Kidney (tissue), 22 donors: Measurements from ENCODE around the gene DCTD. TPM values are rescaled to one million over a fixed set of nuclear protein-coding genes. Genes with fewer than 3 reads are reported as not detected.

Source experiments
- DNase-seq, 5 donors: peaks; one replicate each; pipeline ENCODE4 v3.0.0-alpha.2; 2013 to 2020
- FAIRE-seq: peaks from 2 replicates; lab custom pipeline; 2012; peaks lifted over from hg19 to GRCh38; lab: Jason Lieb, UNC
- H3K27ac ChIP-seq, 2 donors: one replicate each; pipeline ENCODE4 v1.7.0; 2013; ENCODE audit warnings: low read depth in 2 of 2, low read length in 2 of 2, inconsistent platforms in 1 of 2
- H3K27me3 ChIP-seq: one replicate; pipeline ENCODE4 v1.7.1; 2013; ENCODE audit warnings: low read length, inconsistent platforms; ENCODE audit not compliant: control insufficient read depth, insufficient read depth
- H3K36me3 ChIP-seq, 3 donors: one replicate each; pipeline versions ENCODE4 v1.7.0 to v1.7.1; 2013; ENCODE audit warnings: low read length in 3 of 3, control low read depth in 1 of 3, inconsistent platforms in 1 of 3; ENCODE audit not compliant: insufficient read depth in 3 of 3, control insufficient read depth in 2 of 3
- H3K4me1 ChIP-seq, 3 donors: one replicate each; pipeline versions ENCODE4 v1.7.0 to v1.7.1; 2013; ENCODE audit warnings: low read length in 3 of 3, inconsistent platforms in 1 of 3, low read depth in 1 of 3; ENCODE audit not compliant: control insufficient read depth in 2 of 3, insufficient read depth in 2 of 3
- H3K4me3 ChIP-seq, 3 donors: one replicate each; pipeline versions ENCODE4 v1.7.0 to v1.8.1; 2013; ENCODE audit warnings: low read length in 3 of 3, control low read depth in 1 of 3, inconsistent platforms in 1 of 3
- H3K9ac ChIP-seq, 3 donors: one replicate each; pipeline versions ENCODE4 v1.7.0 to v1.7.1; 2013; ENCODE audit warnings: low read length in 3 of 3, control low read depth in 1 of 3, inconsistent platforms in 1 of 3
- H3K9me3 ChIP-seq, 3 donors: one replicate each; pipeline versions ENCODE4 v1.7.0 to v1.7.1; 2013; ENCODE audit warnings: low read length in 3 of 3, control low read depth in 1 of 3, inconsistent platforms in 1 of 3; ENCODE audit not compliant: control insufficient read depth in 2 of 3, insufficient read depth in 1 of 3
- CTCF ChIP-seq: IDR thresholded peaks from 3 replicates; pipeline ENCODE4 v1.5.1; 2012; ENCODE audit warnings: mild to moderate bottlenecking, moderate library complexity, borderline replicate concordance; ENCODE audit not compliant: insufficient read depth; ENCODE audit errors: extremely low read depth
- intact Hi-C: fragments of 100-400 bp; cut with DNase I; formaldehyde crosslinking; loops from one replicate; pipeline ENCODE4 v1.11.1; 2022
- long read RNA-seq, 10 donors: library from polyadenylated mRNA in 1 of 10; unstranded in 1 of 10; transcript quantifications; one replicate each; pipeline ENCODE4 v2.0.0 and lab custom pipeline, GENCODE V29; 2021 to 2026
- polyA plus RNA-seq: library from polyadenylated mRNA; stranded (reverse); fragments of 350-450 nt; fragmentation: Illumina TruSeq; extraction: RNeasy Lipid Tissue Mini Kit (QIAGEN cat#74804); gene quantifications from one replicate; pipeline ENCODE4 v1.2.3, GENCODE V29; 2014; ENCODE audit warnings: low read depth, low replicate concordance; ENCODE audit not compliant: insufficient read depth
- total RNA-seq: library from RNA; stranded (reverse); fragmentation: NEBNext Ultra II Directional; extraction: Animal tissue kit (Norgen Biotek cat#: 25700); gene quantifications from one replicate; pipeline ENCODE4 v1.2.1, GENCODE V29; 2021
- donor health status: control.
- donor health status: control.
- donor health status: control.
- donor health status: control.
- donor health status: control.
- donor health status: DM: yes; HTN: yes; CAD: no.
- donor health status: Normal renal cell carcinoma (clear cell type).

The DCTD gene
- total RNA-seq (99.6 TPM), polyA plus RNA-seq (54.9 TPM)
- long read RNA-seq, donor 1, transcript DCTD-201 (6 exons, 1,931 nt), result major isoform, 15 of 20 reads
- long read RNA-seq, donor 1, partial matches to known transcripts, result 0 of 20 reads
- long read RNA-seq, donor 1, other reads (novel, unspliced or antisense), result 0 of 20 reads
- long read RNA-seq, donor 2, transcript DCTD-202 (6 exons, 1,972 nt), result minor isoform, 7 of 25 reads
- long read RNA-seq, donor 2, transcript DCTD-201 (6 exons, 1,931 nt), result major isoform, 18 of 25 reads
- long read RNA-seq, donor 2, partial matches to known transcripts, result 0 of 25 reads
- long read RNA-seq, donor 2, other reads (novel, unspliced or antisense), result 0 of 25 reads
- long read RNA-seq, donor 3, transcript DCTD-201 (6 exons, 1,931 nt), result major isoform, 23 of 29 reads
- long read RNA-seq, donor 3, transcript DCTD-202 (6 exons, 1,972 nt), result minor isoform, 6 of 29 reads
- long read RNA-seq, donor 3, partial matches to known transcripts, result 0 of 29 reads
- long read RNA-seq, donor 3, other reads (novel, unspliced or antisense), result 0 of 29 reads
- long read RNA-seq, donor 4, transcript DCTD-201 (6 exons, 1,931 nt), result major isoform, 16 of 19 reads
- long read RNA-seq, donor 4, partial matches to known transcripts, result 0 of 19 reads
- long read RNA-seq, donor 4, other reads (novel, unspliced or antisense), result 0 of 19 reads
- long read RNA-seq, donor 5, partial matches to known transcripts, result 0 of 1 reads
- long read RNA-seq, donor 5, other reads (novel, unspliced or antisense), result 0 of 1 reads
- long read RNA-seq, donor 6, transcript DCTD-201 (6 exons, 1,931 nt), result major isoform, 18 of 25 reads
- long read RNA-seq, donor 6, transcript DCTD-202 (6 exons, 1,972 nt), result minor isoform, 5 of 25 reads
- long read RNA-seq, donor 6, partial matches to known transcripts, result 0 of 25 reads
- long read RNA-seq, donor 6, other reads (novel, unspliced or antisense), result 0 of 25 reads
- long read RNA-seq, donor 7, transcript DCTD-201 (6 exons, 1,931 nt), result major isoform, 41 of 69 reads
- long read RNA-seq, donor 7, transcript DCTD-202 (6 exons, 1,972 nt), result minor isoform, 13 of 69 reads
- long read RNA-seq, donor 7, partial matches to known transcripts, result 1 of 69 reads
- long read RNA-seq, donor 7, other reads (novel, unspliced or antisense), result 11 of 69 reads
- long read RNA-seq, donor 8, transcript DCTD-201 (6 exons, 1,931 nt), result major isoform, 21 of 28 reads
- long read RNA-seq, donor 8, transcript DCTD-202 (6 exons, 1,972 nt), result minor isoform, 7 of 28 reads
- long read RNA-seq, donor 8, partial matches to known transcripts, result 0 of 28 reads
- long read RNA-seq, donor 8, other reads (novel, unspliced or antisense), result 0 of 28 reads
- long read RNA-seq, donor 9, transcript DCTD-201 (6 exons, 1,931 nt), result major isoform, 6 of 7 reads
- long read RNA-seq, donor 9, partial matches to known transcripts, result 0 of 7 reads
- long read RNA-seq, donor 9, other reads (novel, unspliced or antisense), result 0 of 7 reads
- long read RNA-seq, donor 10, transcript DCTD-201 (6 exons, 1,931 nt), result major isoform, 26 of 33 reads
- long read RNA-seq, donor 10, partial matches to known transcripts, result 5 of 33 reads
- long read RNA-seq, donor 10, other reads (novel, unspliced or antisense), result 0 of 33 reads

DNA sequence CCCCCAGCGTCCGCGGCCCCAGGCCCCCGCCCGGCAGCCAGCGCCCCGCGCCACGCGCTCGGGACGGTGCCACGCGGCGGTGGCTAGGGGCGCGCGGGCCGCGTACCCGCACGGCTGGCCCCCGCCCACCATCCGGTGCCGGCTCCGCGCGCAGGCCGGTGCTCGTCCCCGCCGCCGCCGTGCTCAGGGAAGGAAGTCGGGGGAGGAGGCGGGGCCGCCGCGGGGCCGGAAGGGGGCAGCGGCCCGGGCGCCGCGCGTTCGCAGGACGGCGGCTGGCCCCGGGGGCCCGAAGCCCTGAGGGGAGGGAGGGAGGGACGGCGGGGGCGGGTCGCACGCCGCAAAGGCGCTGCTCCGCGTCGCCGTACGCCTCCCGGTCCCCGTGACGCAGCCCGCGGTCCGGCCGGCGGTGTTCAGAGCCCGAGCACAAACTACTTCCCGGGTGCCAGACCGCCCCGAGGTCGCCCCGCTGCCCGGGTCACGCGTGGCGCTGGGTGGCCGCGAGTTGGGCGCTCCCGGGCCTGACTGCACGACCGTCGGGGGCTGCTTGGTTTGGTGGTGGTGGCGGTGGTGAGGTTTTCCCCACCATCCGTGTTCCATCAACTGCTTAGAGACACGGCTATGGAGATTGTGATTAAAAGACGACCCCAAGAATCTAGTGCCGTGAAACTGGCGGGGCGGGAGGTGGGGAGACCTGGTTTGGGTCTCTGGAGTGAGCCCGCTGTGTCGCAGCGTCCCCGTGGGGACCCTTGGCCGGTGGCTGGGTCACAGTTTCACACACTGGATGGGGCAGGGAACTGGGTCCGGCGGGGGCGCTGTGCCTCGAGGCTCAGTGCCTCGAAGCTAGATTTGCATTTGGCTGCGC is at the start of gene DCTD:
DCTD (minus strand) TSS at position 205 of the 862 bp plus-strand sequence. CDS start 1,818 bp downstream, outside the sequence.
- Histone ChIP-seq H3K9ac (peak within 1 kb of the TSS; percentile 8 to 91 (median 85)), H3K27ac (peak within 1 kb of the TSS; percentile 91 to 94), H3K9me3 (no peaks in the 10 kb centered on the region), H3K27me3 (no peaks in the 10 kb centered on the region), H3K4me1 (peaks cover 0 to 7% (median 0%) of the 10 kb centered on the region in 3 donors), H3K36me3 (peaks cover 0 to 8% (median 2%) of the 10 kb centered on the region in 3 donors), H3K4me3 (peak within 1 kb of the TSS; percentile 51 to 81 (median 77))
- TF ChIP-seq CTCF, result peak; percentile 7
- intact Hi-C loops, result no loop called here
- no peak for FAIRE-seq
- peak; percentile 77 to 94 (median 84) for DNase-seq

DNA sequence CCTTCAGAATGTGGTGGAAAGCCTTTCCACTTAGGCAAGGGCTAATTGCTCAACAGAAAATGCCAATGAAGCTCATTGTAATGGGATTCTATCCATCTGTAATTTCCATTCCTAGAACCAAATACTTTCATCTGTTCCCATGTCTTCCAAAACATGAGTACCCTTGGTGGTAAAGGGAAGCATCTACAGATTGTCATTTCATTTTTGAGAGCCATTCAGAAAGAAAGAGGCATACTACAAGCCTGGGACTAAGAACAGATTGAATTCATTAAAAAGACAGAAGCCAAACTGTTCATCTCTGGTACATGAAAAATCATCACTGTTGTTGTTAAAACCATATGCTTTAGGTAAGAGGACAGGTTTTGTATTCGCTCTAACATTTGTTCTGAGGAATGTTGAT is 43.6 kb upstream of the DCTD start:
- H3K36me3 ChIP-seq, result no peaks in the 10 kb centered on the region
- H3K4me3 ChIP-seq, result no peak overlapping the region
- intact Hi-C loops, result no loop called here
- no peaks in the 10 kb centered on the region for H3K27me3 ChIP-seq
- no peak overlapping the region for H3K9ac ChIP-seq
- DNase-seq (no peak), FAIRE-seq (no peak)
- no peaks in the 10 kb centered on the region for H3K4me1 ChIP-seq
- no peak for TF ChIP-seq CTCF
- no peak overlapping the region for H3K27ac ChIP-seq
- peaks cover 0 to 3% (median 0%) of the 10 kb centered on the region in 3 donors for H3K9me3 ChIP-seq
